ENCODE data around the gene DLX2. TPM values are rescaled to one million over a fixed set of nuclear protein-coding genes. Genes with fewer than 3 reads are reported as not detected.

The DLX2 gene
- total and polyA plus RNA-seq, 7 experiments from 2014 or later, result 0.16 to 0.34 TPM; not detected in 5

GRCh38 chr2:172092716-172093415, 9.8 kb downstream of the DLX2 start:
- ATAC-seq (no peak), DNase-seq (peak in 1 of 9 donors; percentile 2)
- peaks cover 58 to 90% of the 10 kb centered on the region in 2 donors for H3K27me3 ChIP-seq (ENCODE audit: control insufficient read depth in 2 of 2, insufficient read depth in 2 of 2, low read length in 2 of 2)
- Mint-ChIP-seq H3K9me3 (peaks cover 0 to 31% (median 5%) of the 10 kb centered on the region in 11 donors), H3K27me3 (peaks cover 82 to 91% (median 85%) of the 10 kb centered on the region in 5 donors), H3K36me3 (peaks cover 0 to 13% (median 0%) of the 10 kb centered on the region in 5 donors), H3K4me3 (peak overlapping the region in 6 of 10 donors; percentile 17 to 69 (median 40)), H3K4me1 (peaks cover 10 to 55% (median 37%) of the 10 kb centered on the region in 7 donors), H3K27ac (peak overlapping the region in 7 of 9 donors; percentile 1 to 78 (median 49))
- H3K4me1 ChIP-seq (ENCODE audit: control insufficient read depth in 2 of 2, insufficient read depth in 2 of 2, low read length in 2 of 2), result peaks cover 24 to 30% of the 10 kb centered on the region in 2 donors
- ChIA-PET CTCF (interaction anchor here (1.6 kb wide), 1 partner anchor 12 kb away, joined by 4 read pairs; no protein-coding TSS in a partner anchor), POLR2A (interaction anchor here (0.7 to 4.2 kb wide), 3 partner anchors 9 to 23 kb away, joined by 3 to 21 read pairs (median 12); no protein-coding TSS in a partner anchor)
- H3K27ac ChIP-seq (ENCODE audit: low read depth, low read length), result no peak overlapping the region
- no peaks in the 10 kb centered on the region for H3K36me3 ChIP-seq (ENCODE audit: control insufficient read depth in 2 of 3, insufficient read depth in 3 of 3, low read length in 3 of 3)
- H3K9me3 ChIP-seq (ENCODE audit: control insufficient read depth in 2 of 3, low read length in 3 of 3), result peaks cover 0 to 3% (median 0%) of the 10 kb centered on the region in 3 experiments
- intact Hi-C loops (cut with micrococcal nuclease), result no loop called here
- no peak overlapping the region for H3K4me3 ChIP-seq (ENCODE audit: low read length)

GRCh38 chr2:172091761-172092566, 10.7 kb downstream of the DLX2 start:
- Histone ChIP-seq H3K4me3 (ENCODE audit: low read length) (no peak overlapping the region), H3K27me3 (ENCODE audit: control insufficient read depth in 2 of 2, insufficient read depth in 2 of 2, low read length in 2 of 2) (peaks cover 66 to 90% of the 10 kb centered on the region in 2 donors), H3K4me1 (ENCODE audit: control insufficient read depth in 2 of 2, insufficient read depth in 2 of 2, low read length in 2 of 2) (peaks cover 30 to 32% of the 10 kb centered on the region in 2 donors), H3K27ac (ENCODE audit: low read depth, low read length) (no peak overlapping the region), H3K9me3 (ENCODE audit: control insufficient read depth in 2 of 3, low read length in 3 of 3) (peaks cover 0 to 3% (median 0%) of the 10 kb centered on the region in 3 experiments), H3K36me3 (ENCODE audit: control insufficient read depth in 2 of 3, insufficient read depth in 3 of 3, low read length in 3 of 3) (no peaks in the 10 kb centered on the region)
- no peak for ATAC-seq
- ChIA-PET POLR2A (interaction anchor here (0.6 to 4.2 kb wide), 6 partner anchors 10 to 53 kb away, joined by 3 to 21 read pairs (median 4); no protein-coding TSS in a partner anchor), CTCF (interaction anchor here (1.0 kb wide), 1 partner anchor 10 kb away, joined by 3 read pairs; no protein-coding TSS in a partner anchor)
- peak overlapping the region in 2 of 10 donors; percentile 10 to 34 for H3K4me3 Mint-ChIP-seq
- peak in 1 of 9 donors; percentile 17 for DNase-seq
- peak overlapping the region in 4 of 9 donors; percentile 22 to 78 (median 64) for H3K27ac Mint-ChIP-seq
- peaks cover 0 to 38% (median 5%) of the 10 kb centered on the region in 11 donors for H3K9me3 Mint-ChIP-seq
- peaks cover 85 to 91% (median 86%) of the 10 kb centered on the region in 5 donors for H3K27me3 Mint-ChIP-seq
- peaks cover 0 to 20% (median 0%) of the 10 kb centered on the region in 5 donors for H3K36me3 Mint-ChIP-seq
- intact Hi-C loops (cut with micrococcal nuclease), result no loop called here
- peaks cover 17 to 55% (median 42%) of the 10 kb centered on the region in 7 donors for H3K4me1 Mint-ChIP-seq

GRCh38 chr2:172091000-172091641, 11.6 kb downstream of the DLX2 start:
- ChIA-PET CTCF (interaction anchor here (1.0 kb wide), 1 partner anchor 9 kb away, joined by 3 read pairs; no protein-coding TSS in a partner anchor), POLR2A (interaction anchor here (0.6 to 4.2 kb wide), 4 partner anchors 9 to 53 kb away, joined by 3 to 21 read pairs (median 8); no protein-coding TSS in a partner anchor)
- peak in 1 of 9 donors; percentile 11 for DNase-seq
- ATAC-seq, result no peak
- Histone ChIP-seq H3K27ac (ENCODE audit: low read depth, low read length) (no peak overlapping the region), H3K4me3 (ENCODE audit: low read length) (no peak overlapping the region), H3K36me3 (ENCODE audit: control insufficient read depth in 2 of 3, insufficient read depth in 3 of 3, low read length in 3 of 3) (no peaks in the 10 kb centered on the region), H3K4me1 (ENCODE audit: control insufficient read depth in 2 of 2, insufficient read depth in 2 of 2, low read length in 2 of 2) (peaks cover 33% of the 10 kb centered on the region in 2 donors), H3K27me3 (ENCODE audit: control insufficient read depth in 2 of 2, insufficient read depth in 2 of 2, low read length in 2 of 2) (peaks cover 65 to 92% of the 10 kb centered on the region in 2 donors), H3K9me3 (ENCODE audit: control insufficient read depth in 2 of 3, low read length in 3 of 3) (peaks cover 0 to 3% (median 0%) of the 10 kb centered on the region in 3 experiments)
- Mint-ChIP-seq H3K27ac (peak overlapping the region in 3 of 9 donors; percentile 28 to 78 (median 56)), H3K4me3 (no peak overlapping the region), H3K27me3 (peaks cover 83 to 92% (median 87%) of the 10 kb centered on the region in 5 donors), H3K4me1 (peaks cover 17 to 56% (median 43%) of the 10 kb centered on the region in 7 donors), H3K36me3 (peaks cover 0 to 20% (median 0%) of the 10 kb centered on the region in 5 donors), H3K9me3 (peaks cover 0 to 41% (median 5%) of the 10 kb centered on the region in 11 donors)
- intact Hi-C loops (cut with micrococcal nuclease), result no loop called here

- Histone ChIP-seq H3K4me3 (ENCODE audit: low read length) (no peak overlapping the region), H3K36me3 (ENCODE audit: control insufficient read depth in 2 of 3, insufficient read depth in 3 of 3, low read length in 3 of 3) (no peaks in the 10 kb centered on the region), H3K27me3 (ENCODE audit: control insufficient read depth in 2 of 2, insufficient read depth in 2 of 2, low read length in 2 of 2) (peaks cover 62 to 94% of the 10 kb centered on the region in 2 donors), H3K27ac (ENCODE audit: low read depth, low read length) (no peak overlapping the region), H3K4me1 (ENCODE audit: control insufficient read depth in 2 of 2, insufficient read depth in 2 of 2, low read length in 2 of 2) (peaks cover 33 to 36% of the 10 kb centered on the region in 2 donors), H3K9me3 (ENCODE audit: control insufficient read depth in 2 of 3, low read length in 3 of 3) (peaks cover 0 to 3% (median 0%) of the 10 kb centered on the region in 3 experiments)
- H3K4me1 Mint-ChIP-seq, result peaks cover 16 to 56% (median 43%) of the 10 kb centered on the region in 7 donors
- peaks cover 0 to 20% (median 0%) of the 10 kb centered on the region in 5 donors for H3K36me3 Mint-ChIP-seq
- POLR2A ChIA-PET, result interaction anchor here (2.1 to 4.2 kb wide), 2 partner anchors 8 to 11 kb away, joined by 12 to 21 read pairs; no protein-coding TSS in a partner anchor
- peak overlapping the region in 8 of 9 donors; percentile 2 to 91 (median 40) for H3K27ac Mint-ChIP-seq
- H3K27me3 Mint-ChIP-seq, result peaks cover 83 to 92% (median 86%) of the 10 kb centered on the region in 5 donors
- DNase-seq (peak in 3 of 9 donors; percentile 15 to 32 (median 22)), ATAC-seq (no peak)
- CTCF ChIA-PET, result no interaction called here
- peaks cover 0 to 44% (median 6%) of the 10 kb centered on the region in 11 donors for H3K9me3 Mint-ChIP-seq
- intact Hi-C loops (cut with micrococcal nuclease), result no loop called here
- peak overlapping the region in 3 of 10 donors; percentile 29 to 44 (median 34) for H3K4me3 Mint-ChIP-seq
Measured at GRCh38 chr2:172090044-172090961, 12.4 kb downstream of the DLX2 start.

GRCh38 chr2:172089633-172090032, 13.1 kb downstream of the DLX2 start:
- Histone ChIP-seq H3K4me3 (ENCODE audit: low read length) (no peak overlapping the region), H3K4me1 (ENCODE audit: control insufficient read depth in 2 of 2, insufficient read depth in 2 of 2, low read length in 2 of 2) (peaks cover 31 to 36% of the 10 kb centered on the region in 2 donors), H3K9me3 (ENCODE audit: control insufficient read depth in 2 of 3, low read length in 3 of 3) (peaks cover 0 to 3% (median 0%) of the 10 kb centered on the region in 3 experiments), H3K36me3 (ENCODE audit: control insufficient read depth in 2 of 3, insufficient read depth in 3 of 3, low read length in 3 of 3) (no peaks in the 10 kb centered on the region), H3K27me3 (ENCODE audit: control insufficient read depth in 2 of 2, insufficient read depth in 2 of 2, low read length in 2 of 2) (peaks cover 63 to 95% of the 10 kb centered on the region in 2 donors), H3K27ac (ENCODE audit: low read depth, low read length) (no peak overlapping the region)
- Mint-ChIP-seq H3K36me3 (peaks cover 0 to 20% (median 0%) of the 10 kb centered on the region in 5 donors), H3K27me3 (peaks cover 85 to 94% (median 87%) of the 10 kb centered on the region in 5 donors), H3K4me3 (peak overlapping the region in 3 of 10 donors; percentile 27 to 36 (median 34)), H3K27ac (peak overlapping the region in 5 of 9 donors; percentile 13 to 91 (median 36)), H3K9me3 (peaks cover 0 to 46% (median 6%) of the 10 kb centered on the region in 11 donors), H3K4me1 (peaks cover 15 to 60% (median 46%) of the 10 kb centered on the region in 7 donors)
- ChIA-PET CTCF (no interaction called here), POLR2A (interaction anchor here (0.8 kb wide), 1 partner anchor 366 kb away, joined by 3 read pairs; no protein-coding TSS in a partner anchor)
- intact Hi-C loops (cut with micrococcal nuclease), result loop anchor here (1.0 to 10.0 kb wide), 3 partner anchors 14 to 1375 kb away; partner anchors contain the start of genes GAD1 (in 1 of the 2) and SP5 (in 1 of the 2)
- DNase-seq (peak in 2 of 9 donors; percentile 14 to 17), ATAC-seq (no peak)
